Erythroblast (primary cell): ENCODE measurements around the gene CPXM2.

Experiments
- DNase-seq, 2 experiments: peaks; one replicate each; lab custom pipeline; 2025; lab: John Stamatoyannopoulos, UW
- GATA1 ChIP-seq: IDR thresholded peaks from 2 replicates; pipeline ENCODE4 v1.6.1; 2011; ENCODE audit warnings: low read depth, mild to moderate bottlenecking, control low read depth, low read length, moderate library complexity
- POLR2A ChIP-seq: IDR thresholded peaks from 2 replicates; pipeline ENCODE4 v1.6.1; 2011; ENCODE audit warnings: mild to moderate bottlenecking, low read length

The CPXM2 gene

DNA sequence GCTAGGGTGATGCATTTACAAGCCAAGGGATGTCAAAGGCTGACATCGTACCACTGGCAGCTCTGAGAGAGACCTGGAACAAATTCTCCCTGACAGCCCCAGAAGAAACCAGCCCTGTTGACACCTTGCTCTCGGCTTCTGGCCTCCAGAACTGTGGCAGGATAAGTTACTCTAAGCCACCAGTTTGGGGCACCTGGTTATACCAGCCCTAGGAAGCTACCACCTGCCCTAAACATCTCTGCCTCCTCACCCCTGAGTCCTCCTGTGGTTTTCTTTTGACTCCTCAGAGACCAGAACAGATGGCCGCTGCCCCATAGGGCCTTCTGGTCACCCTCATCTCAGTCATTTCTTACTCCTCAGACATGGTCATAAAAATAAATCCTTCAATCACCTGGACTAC is 107.4 kb downstream of the CPXM2 start:
- TF ChIP-seq GATA1 = no peak
- TF ChIP-seq POLR2A = no peak
- DNase-seq = no peak

- TF ChIP-seq GATA1 (no peak), POLR2A (no peak)
- DNase-seq = no peak
Measured at GRCh38 chr10:123783296-123783695, 108.3 kb downstream of the CPXM2 start.

GRCh38 chr10:123782549-123782948 is 109.1 kb downstream of the CPXM2 start:
- no peak for TF ChIP-seq GATA1
- no peak for TF ChIP-seq POLR2A
- no peak for DNase-seq

GRCh38 chr10:123781956-123782500 is 109.6 kb downstream of the CPXM2 start:
- no peak for DNase-seq
- TF ChIP-seq POLR2A (no peak), GATA1 (no peak)

- no peak for TF ChIP-seq POLR2A
- no peak for TF ChIP-seq GATA1
- DNase-seq = no peak
Measured at GRCh38 chr10:123781324-123781900, 110.2 kb downstream of the CPXM2 start.

- TF ChIP-seq GATA1 (no peak), POLR2A (no peak)
- DNase-seq = no peak
Measured at GRCh38 chr10:123778719-123779517, 112.7 kb downstream of the CPXM2 start.

DNA sequence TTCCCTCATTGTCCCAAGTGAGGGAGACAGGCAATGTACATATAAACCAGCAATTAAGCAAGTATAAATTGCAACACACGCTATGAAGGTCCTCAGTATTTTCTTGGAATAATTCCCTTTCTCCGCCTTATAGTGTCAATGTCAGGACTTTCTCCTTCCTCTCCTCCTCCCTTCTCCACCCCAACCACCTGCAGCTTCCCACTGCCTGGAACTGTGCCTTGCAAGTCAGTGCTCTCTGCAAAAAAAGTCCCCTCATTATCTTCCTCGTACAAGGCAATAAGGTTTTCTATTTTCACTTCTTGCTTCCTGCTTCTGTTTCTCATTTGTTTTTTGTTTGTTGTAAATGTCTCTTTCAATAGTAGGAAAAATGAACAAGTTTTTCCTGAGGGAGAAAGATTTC is 113.7 kb downstream of the CPXM2 start:
- DNase-seq = no peak
- no peak for TF ChIP-seq GATA1
- TF ChIP-seq POLR2A = no peak

DNA sequence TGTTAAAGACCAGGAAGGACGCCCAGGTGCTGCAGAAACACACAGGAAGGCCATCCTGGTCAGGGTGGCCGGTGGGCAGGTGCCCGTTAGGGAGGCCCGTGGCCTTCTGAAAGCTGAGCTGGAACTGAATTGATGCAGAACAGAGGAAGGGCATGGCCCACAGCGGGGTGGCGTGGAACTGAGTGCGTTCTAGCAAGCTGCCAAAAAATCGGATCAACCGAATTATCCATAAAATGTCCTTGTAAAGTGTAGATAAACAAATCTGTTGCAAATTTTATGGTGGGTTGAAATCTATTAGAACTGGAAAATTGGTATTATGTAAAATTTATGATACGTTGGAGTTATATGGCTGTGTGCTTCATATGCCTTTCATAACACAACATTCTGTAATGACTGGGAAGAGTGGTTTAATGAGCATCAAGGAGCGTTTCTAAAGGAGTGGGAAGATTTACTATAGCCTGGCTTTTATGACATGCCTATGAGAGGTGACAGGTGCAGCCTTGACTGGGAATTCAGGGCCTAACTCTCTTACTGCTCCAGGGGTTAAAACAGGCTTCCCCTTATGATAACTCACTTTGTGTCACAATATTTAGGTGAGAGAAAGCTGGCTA is 117.4 kb downstream of the CPXM2 start:
- DNase-seq = no peak
- no peak for TF ChIP-seq POLR2A
- TF ChIP-seq GATA1 = no peak

DNA sequence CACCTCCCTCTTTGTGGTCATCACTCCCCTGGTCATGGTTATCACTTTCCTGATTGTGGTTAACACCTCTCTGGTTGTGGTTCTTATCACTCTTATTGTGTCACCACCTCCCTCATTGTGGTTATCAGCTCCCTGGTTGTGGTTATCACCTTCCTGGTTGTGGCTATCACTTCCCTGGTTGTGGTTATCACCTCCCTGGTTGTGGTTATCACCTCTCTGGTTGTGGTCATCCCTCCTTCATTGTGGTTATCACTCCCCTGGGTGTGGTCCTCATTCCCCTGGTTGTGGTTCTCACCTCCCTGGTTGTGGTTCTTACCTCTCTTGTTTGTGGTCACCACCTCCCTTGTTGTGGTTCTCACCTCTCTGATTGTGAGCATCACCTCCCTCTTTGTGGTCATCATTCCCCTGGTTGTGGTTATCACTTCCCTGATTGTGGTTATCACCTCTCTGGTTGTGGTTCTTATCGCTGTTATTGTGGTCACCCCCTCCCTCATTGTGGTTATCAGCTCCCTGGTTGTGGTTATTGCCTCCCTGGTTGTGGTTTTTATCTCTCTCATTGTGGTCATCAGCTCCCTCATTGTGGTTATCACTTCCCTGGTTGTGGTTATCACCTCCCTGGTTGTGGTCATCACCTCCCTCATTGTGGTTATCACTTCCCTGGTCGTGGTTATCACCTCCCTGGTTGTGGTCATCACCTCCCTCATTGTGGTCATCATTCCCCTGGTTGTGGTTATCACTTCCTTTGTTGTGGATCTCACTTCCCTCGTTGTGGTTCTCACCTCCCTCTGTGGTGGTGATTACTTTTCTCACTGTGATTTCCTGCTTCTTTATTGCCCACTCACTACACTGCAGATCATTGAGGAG is 118.7 kb downstream of the CPXM2 start:
- DNase-seq = no peak
- TF ChIP-seq POLR2A (no peak), GATA1 (no peak)

- no peak for TF ChIP-seq GATA1
- TF ChIP-seq POLR2A = no peak
- DNase-seq = no peak
Measured at GRCh38 chr10:123771877-123772644, 119.5 kb downstream of the CPXM2 start.

DNA sequence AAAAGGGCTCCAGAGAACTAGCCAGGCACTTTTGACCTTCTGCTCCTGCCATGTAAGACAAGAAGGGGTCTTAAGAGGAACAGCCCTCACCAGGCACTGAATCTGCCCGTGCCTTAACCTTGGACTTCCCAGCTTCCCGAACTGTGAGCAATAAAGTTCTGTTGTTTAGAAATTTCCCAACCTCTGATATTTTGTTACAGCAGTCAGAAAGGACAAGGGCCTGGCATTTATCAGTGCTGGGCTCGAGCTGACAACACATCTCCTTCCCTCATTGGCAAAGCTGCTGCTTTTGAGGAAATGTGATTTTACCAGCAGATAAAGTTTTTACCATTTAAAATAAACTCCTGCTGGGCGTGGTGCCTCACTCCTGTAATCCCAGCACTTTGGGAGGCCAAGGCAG is 122.0 kb downstream of the CPXM2 start:
- no peak for DNase-seq
- TF ChIP-seq GATA1 = no peak
- TF ChIP-seq POLR2A = no peak

DNA sequence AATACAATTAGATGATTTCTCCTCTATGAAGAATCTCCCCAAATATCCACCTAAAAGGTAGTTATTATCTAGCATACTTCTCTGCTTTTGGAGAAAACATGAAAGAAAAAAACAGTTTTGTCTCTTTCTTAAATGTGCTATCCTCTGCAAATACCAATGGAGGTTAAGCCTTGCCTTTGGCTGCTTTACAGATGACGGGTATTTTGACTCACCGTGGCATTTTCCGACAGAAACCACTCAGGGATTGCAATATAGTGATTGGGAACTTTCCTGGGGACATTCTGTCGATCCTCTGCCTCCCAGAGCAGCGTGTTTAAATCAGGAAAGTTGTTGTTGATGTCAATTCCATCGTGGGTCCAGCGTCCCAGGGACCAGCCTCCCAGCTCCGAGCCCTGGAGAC is 124.8 kb downstream of the CPXM2 start:
- no peak for DNase-seq

DNA sequence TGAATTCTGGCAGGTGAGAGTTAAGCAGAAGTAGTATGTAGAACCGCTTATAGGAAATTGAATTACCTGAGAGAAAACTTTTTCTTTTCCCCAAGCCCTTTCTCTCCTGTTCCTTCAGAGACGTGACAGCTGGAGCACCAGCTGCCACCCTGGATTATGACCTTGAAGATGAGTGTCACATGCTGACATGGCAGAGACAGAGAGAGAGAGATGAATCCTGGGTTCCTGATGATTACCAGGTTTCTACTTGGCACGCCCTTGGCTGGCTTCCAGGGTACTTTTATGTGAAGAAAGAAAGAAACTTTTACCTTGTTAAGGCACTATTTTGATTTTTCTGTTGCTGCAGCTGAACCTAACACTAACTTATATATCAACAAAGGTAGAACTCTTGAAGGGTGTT is 125.6 kb downstream of the CPXM2 start:
- no peak for DNase-seq
- no peak for TF ChIP-seq GATA1
- TF ChIP-seq POLR2A = no peak

More for the DNA sequence above, 124.8 kb downstream of the CPXM2 start:
- no peak for TF ChIP-seq GATA1
- TF ChIP-seq POLR2A = no peak
